Neuronal stem cell (in vitro differentiated cells): ENCODE data around the gene HDAC9.

Source experiments
- DNase-seq: peaks from one replicate; pipeline ENCODE4 v3.0.0-alpha.2; 2013; ENCODE audit warnings: low spot score
- H2AFZ ChIP-seq: one replicate; pipeline ENCODE4 v1.6.1; 2013; ENCODE audit warnings: mild to moderate bottlenecking, low read length, inconsistent platforms
- H2AK5ac ChIP-seq: 2 replicates; pipeline ENCODE4 v1.6.1; 2013; ENCODE audit warnings: low read depth, mild to moderate bottlenecking, inconsistent platforms, low read length, moderate library complexity, mixed read lengths
- H2BK120ac ChIP-seq: 2 replicates; pipeline ENCODE4 v1.6.1; 2013; ENCODE audit warnings: low read depth, mild to moderate bottlenecking, inconsistent platforms, low read length, moderate library complexity, mixed read lengths
- H2BK12ac ChIP-seq: one replicate; pipeline ENCODE4 v1.6.1; 2013; ENCODE audit warnings: low read length, inconsistent platforms
- H2BK15ac ChIP-seq: 2 replicates; pipeline ENCODE4 v1.6.1; 2013; ENCODE audit warnings: mild to moderate bottlenecking, low read length, inconsistent platforms, mixed read lengths
- H2BK5ac ChIP-seq: one replicate; pipeline ENCODE4 v1.6.1; 2013; ENCODE audit warnings: inconsistent platforms, mild to moderate bottlenecking, low read length, moderate library complexity
- H3K14ac ChIP-seq: one replicate; pipeline ENCODE4 v1.6.1; 2013; ENCODE audit warnings: low read length, inconsistent platforms
- H3K18ac ChIP-seq: 2 replicates; pipeline ENCODE4 v1.6.1; 2013; ENCODE audit warnings: low read length, inconsistent platforms
- H3K23ac ChIP-seq: 2 replicates; pipeline ENCODE4 v1.6.1; 2013; ENCODE audit warnings: low read depth, mild to moderate bottlenecking, mixed read lengths, low read length, inconsistent platforms; ENCODE audit not compliant: poor library complexity
- H3K27ac ChIP-seq: replicated peaks from 3 replicates; pipeline ENCODE4 v1.5.1; 2013; ENCODE audit warnings: low read length, inconsistent platforms
- H3K27me3 ChIP-seq, 3 experiments: 2 replicates each; pipeline ENCODE4 v1.6.1; 2013; ENCODE audit warnings: low read length in 3 of 3, mild to moderate bottlenecking in 2 of 3, inconsistent platforms in 1 of 3, low read depth in 1 of 3, mixed read lengths in 1 of 3, moderate library complexity in 1 of 3; ENCODE audit not compliant: control insufficient read depth in 3 of 3, insufficient read depth in 3 of 3
- H3K36me3 ChIP-seq, 2 donors: replicated peaks in 1 of 2; 2 replicates each; pipeline ENCODE4 v1.6.1; 2013; ENCODE audit warnings: low read length in 2 of 2; ENCODE audit not compliant: control insufficient read depth in 2 of 2, insufficient read depth in 2 of 2
- H3K4ac ChIP-seq: 2 replicates; pipeline ENCODE4 v1.6.1; 2013; ENCODE audit warnings: inconsistent platforms, mild to moderate bottlenecking, low read length, moderate library complexity
- H3K4me1 ChIP-seq, 2 donors: 1 replicate in 1 of 2; 2 replicates in 1 of 2; pipeline ENCODE4 v1.6.1; 2013; ENCODE audit warnings: low read length in 2 of 2, low read depth in 1 of 2; ENCODE audit not compliant: control insufficient read depth in 2 of 2, insufficient read depth in 1 of 2
- H3K4me2 ChIP-seq: one replicate; pipeline ENCODE4 v1.6.1; 2013; ENCODE audit warnings: mild to moderate bottlenecking, low read length, inconsistent platforms; ENCODE audit not compliant: insufficient read depth, poor library complexity, severe bottlenecking
- H3K4me3 ChIP-seq, 2 donors: 2 replicates each; pipeline ENCODE4 v1.5.1; 2013; ENCODE audit warnings: low read length in 2 of 2, mild to moderate bottlenecking in 2 of 2, inconsistent platforms in 1 of 2, moderate library complexity in 1 of 2
- H3K79me1 ChIP-seq: one replicate; pipeline ENCODE4 v1.6.1; 2013; ENCODE audit warnings: low read depth, mild to moderate bottlenecking, inconsistent platforms, low read length, moderate library complexity
- H3K9ac ChIP-seq: one replicate; pipeline ENCODE4 v1.6.1; 2013; ENCODE audit warnings: mild to moderate bottlenecking, low read depth, low read length, inconsistent platforms; ENCODE audit not compliant: poor library complexity
- H3K9me3 ChIP-seq, 2 donors: replicated peaks in 1 of 2; 2 replicates each; pipeline versions ENCODE3 to v1.6.1; 2013; ENCODE audit warnings: low read length in 2 of 2, mild to moderate bottlenecking in 2 of 2, inconsistent platforms in 1 of 2, low read depth in 1 of 2, mixed read lengths in 1 of 2, moderate library complexity in 1 of 2; ENCODE audit not compliant: control insufficient read depth in 2 of 2, insufficient read depth in 1 of 2
- H4K8ac ChIP-seq: one replicate; pipeline ENCODE4 v1.6.1; 2013; ENCODE audit warnings: low read depth, mild to moderate bottlenecking, inconsistent platforms, low read length, moderate library complexity
- H4K91ac ChIP-seq: one replicate; pipeline ENCODE4 v1.6.1; 2013; ENCODE audit warnings: low read length, low read depth, mild to moderate bottlenecking, inconsistent platforms; ENCODE audit not compliant: poor library complexity
- WGBS, 2 donors: extraction: QIAGEN DNeasy Blood & Tissue Kit; methylation state at CpG; one replicate each; pipeline ENCODE4 v1.1.7; 2013; ENCODE audit warnings: missing lambda C conversion rate in 2 of 2, mixed read lengths in 1 of 2; ENCODE audit not compliant: insufficient read length in 2 of 2, insufficient replicate concordance in 1 of 2; ENCODE audit errors: extremely low coverage in 2 of 2; 5-methylcytosine and 5-hydroxymethylcytosine counted together

Gene HDAC9

GRCh38 chr7:18653381-18654155 lies 158.0 kb downstream of the HDAC9 start:
- Histone ChIP-seq H3K4me3 (no peak overlapping the region), H3K14ac (no peak overlapping the region), H2AK5ac (no peak overlapping the region), H3K36me3 (peaks cover 0 to under 1% of the 10 kb centered on the region in 2 donors), H2BK15ac (no peak overlapping the region), H3K27me3 (no peaks in the 10 kb centered on the region), H4K8ac (no peak overlapping the region), H3K27ac (no peak overlapping the region), H3K9ac (no peak overlapping the region), H3K4ac (no peak overlapping the region), H4K91ac (no peak overlapping the region), H3K4me1 (peaks cover 0 to 2% of the 10 kb centered on the region in 2 donors), H2BK12ac (no peak overlapping the region), H3K4me2 (no peak overlapping the region), H2BK120ac (no peak overlapping the region), H3K9me3 (no peaks in the 10 kb centered on the region), H2AFZ (no peak overlapping the region), H3K79me1 (no peaks in the 10 kb centered on the region), H2BK5ac (no peak overlapping the region), H3K18ac (no peak overlapping the region), H3K23ac (no peak overlapping the region)
- DNase-seq, result no peak
- WGBS, 2 donors, result no CpG with 5 or more reads among the region's 2 CpGs

- Histone ChIP-seq H2AK5ac (no peak overlapping the region), H3K79me1 (no peaks in the 10 kb centered on the region), H3K27ac (no peak overlapping the region), H4K8ac (no peak overlapping the region), H3K27me3 (no peaks in the 10 kb centered on the region), H2BK15ac (no peak overlapping the region), H4K91ac (no peak overlapping the region), H3K4me3 (no peak overlapping the region), H3K23ac (no peak overlapping the region), H3K4me2 (no peak overlapping the region), H3K9me3 (no peaks in the 10 kb centered on the region), H3K14ac (no peak overlapping the region), H2BK120ac (no peak overlapping the region), H2AFZ (no peak overlapping the region), H3K36me3 (no peaks in the 10 kb centered on the region), H2BK12ac (no peak overlapping the region), H3K4me1 (peaks cover 0 to under 1% of the 10 kb centered on the region in 2 donors), H2BK5ac (no peak overlapping the region), H3K9ac (no peak overlapping the region), H3K18ac (no peak overlapping the region), H3K4ac (no peak overlapping the region)
- DNase-seq, result no peak
- no CpG with 5 or more reads among the region's 9 CpGs for WGBS, 2 donors
Measured at GRCh38 chr7:18654709-18655108, 159.2 kb downstream of the HDAC9 start.

- H3K23ac ChIP-seq, result no peak overlapping the region
Measured at GRCh38 chr7:18655506-18655905, 160.0 kb downstream of the HDAC9 start.

DNA sequence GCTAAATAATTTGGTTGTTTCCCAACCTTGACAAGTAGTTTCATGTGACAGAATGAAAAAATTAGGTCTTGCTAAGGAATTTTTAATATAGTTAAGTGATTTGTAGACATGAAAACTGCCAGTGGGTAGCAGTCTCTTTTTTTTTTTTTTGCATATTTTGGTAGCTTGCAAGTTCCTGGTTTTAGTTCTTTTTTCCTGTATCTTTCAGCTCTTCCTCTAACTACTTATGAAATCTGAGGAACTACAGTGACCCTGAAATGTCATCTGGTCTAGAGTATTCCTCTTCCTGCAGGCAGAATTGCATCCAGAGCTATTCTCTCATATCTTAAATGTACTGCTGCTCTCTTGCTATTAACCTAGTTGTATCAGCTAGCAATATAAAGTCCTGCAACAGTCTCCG lies 160.4 kb downstream of the HDAC9 start:
- no peak overlapping the region for H4K8ac ChIP-seq
- H3K27ac ChIP-seq, result no peak overlapping the region
- no peak overlapping the region for H2BK120ac ChIP-seq
- H2BK5ac ChIP-seq, result no peak overlapping the region
- H3K4me1 ChIP-seq, result no peaks in the 10 kb centered on the region
- H3K4me3 ChIP-seq, result no peak overlapping the region
- H3K23ac ChIP-seq, result no peak overlapping the region
- DNase-seq, result no peak
- no peak overlapping the region for H3K18ac ChIP-seq
- H2BK15ac ChIP-seq, result no peak overlapping the region
- no CpG with 5 or more reads among the region's 1 CpG for WGBS, 2 donors
- no peaks in the 10 kb centered on the region for H3K36me3 ChIP-seq
- H4K91ac ChIP-seq, result no peak overlapping the region
- H3K9ac ChIP-seq, result no peak overlapping the region
- H3K14ac ChIP-seq, result no peak overlapping the region
- no peak overlapping the region for H2BK12ac ChIP-seq
- H3K79me1 ChIP-seq, result no peaks in the 10 kb centered on the region
- no peaks in the 10 kb centered on the region for H3K27me3 ChIP-seq
- no peak overlapping the region for H3K4ac ChIP-seq
- no peak overlapping the region for H3K4me2 ChIP-seq
- no peak overlapping the region for H2AK5ac ChIP-seq
- no peaks in the 10 kb centered on the region for H3K9me3 ChIP-seq
- no peak overlapping the region for H2AFZ ChIP-seq

More at GRCh38 chr7:18655506-18655905, 160.0 kb downstream of the HDAC9 start:
- no peak overlapping the region for H3K4ac ChIP-seq
- no peaks in the 10 kb centered on the region for H3K36me3 ChIP-seq
- H3K4me1 ChIP-seq, result no peaks in the 10 kb centered on the region
- H3K9ac ChIP-seq, result no peak overlapping the region
- H3K4me3 ChIP-seq, result no peak overlapping the region
- H3K9me3 ChIP-seq, result no peaks in the 10 kb centered on the region
- WGBS, 2 donors, result no CpG with 5 or more reads among the region's 3 CpGs
- H3K14ac ChIP-seq, result no peak overlapping the region
- no peak overlapping the region for H2BK12ac ChIP-seq
- no peak overlapping the region for H2BK120ac ChIP-seq
- no peak overlapping the region for H3K27ac ChIP-seq
- no peak overlapping the region for H4K8ac ChIP-seq
- H3K27me3 ChIP-seq, result no peaks in the 10 kb centered on the region
- DNase-seq, result no peak
- no peak overlapping the region for H4K91ac ChIP-seq
- no peaks in the 10 kb centered on the region for H3K79me1 ChIP-seq
- no peak overlapping the region for H2BK15ac ChIP-seq
- H3K18ac ChIP-seq, result no peak overlapping the region
- H2AK5ac ChIP-seq, result no peak overlapping the region
- no peak overlapping the region for H2AFZ ChIP-seq
- no peak overlapping the region for H2BK5ac ChIP-seq
- H3K4me2 ChIP-seq, result no peak overlapping the region
